GM21528 (cell line): ENCODE data around the gene ZNF391.
"Not testable (repeated sequence)": the region's sequence is repeated elsewhere in the genome, so short reads cannot be mapped to it uniquely, and the experiment has no call there.

Experiments used
- ATAC-seq: cut with Tn5 transposase; IDR thresholded peaks from one replicate; pipeline ENCODE4 v1.9.1; 2021; ENCODE audit warnings: mild to moderate bottlenecking, moderate library complexity; ENCODE audit not compliant: unreplicated experiment, low FRiP score

The ZNF391 gene

GRCh38 chr6:27419363-27419762, 30.8 kb downstream of the ZNF391 start:
- no peak for ATAC-seq

GRCh38 chr6:27422651-27423332, 34.2 kb downstream of the ZNF391 start:
- ATAC-seq, result no peak

- not testable (repeated sequence) for ATAC-seq
Observed at GRCh38 chr6:27424851-27425250, 36.3 kb downstream of the ZNF391 start.

- no peak for ATAC-seq
Observed at GRCh38 chr6:27426045-27426620, 37.6 kb downstream of the ZNF391 start.

GRCh38 chr6:27428502-27428901, 39.9 kb downstream of the ZNF391 start:
- no peak for ATAC-seq

GRCh38 chr6:27428966-27429365, 40.4 kb downstream of the ZNF391 start:
- ATAC-seq, result no peak

GRCh38 chr6:27433714-27434113, 45.2 kb downstream of the ZNF391 start:
- no peak for ATAC-seq

GRCh38 chr6:27439371-27439770, 50.8 kb downstream of the ZNF391 start:
- ATAC-seq, result no peak

- ATAC-seq, result no peak
Observed at GRCh38 chr6:27441001-27441400, 52.4 kb downstream of the ZNF391 start.

GRCh38 chr6:27442932-27443331, 54.4 kb downstream of the ZNF391 start:
- no peak for ATAC-seq

- no peak for ATAC-seq
Observed at GRCh38 chr6:27448456-27448855, 59.9 kb downstream of the ZNF391 start.

- ATAC-seq, result no peak
Observed at GRCh38 chr6:27451660-27452390, 63.3 kb downstream of the ZNF391 start.

GRCh38 chr6:27452496-27452897, 63.9 kb downstream of the ZNF391 start:
- ATAC-seq, result no peak
